ENCODE measurements around the gene SPDYC.
A peak's percentile ranks its signal among the peaks of the same experiment; 100 is the strongest.

SPDYC gene

GRCh38 chr11:65170058-65170534 lies at the start of gene SPDYC:
SPDYC (plus strand) TSS chr11:65170233; CDS start chr11:65171358, 1,125 bp downstream.
- H3K9ac ChIP-seq (ENCODE audit: low read depth in 1 of 2, low read length in 2 of 2): no peak within 1 kb of the TSS
- no peaks in the 10 kb centered on the region for H3K36me3 ChIP-seq (ENCODE audit: control insufficient read depth in 2 of 2, insufficient read depth in 2 of 2, low read length in 2 of 2)
- H3K4me1 ChIP-seq (ENCODE audit: control insufficient read depth in 2 of 2, insufficient read depth in 2 of 2, low read length in 2 of 2): peaks cover 7% of the 10 kb centered on the region in 2 donors
- H3K27me3 ChIP-seq (ENCODE audit: control insufficient read depth in 2 of 2, insufficient read depth in 2 of 2, low read length in 2 of 2): no peaks in the 10 kb centered on the region
- no peak within 1 kb of the TSS for H3K4me3 ChIP-seq (ENCODE audit: low read length in 2 of 2)
- H3K27ac ChIP-seq (ENCODE audit: low read depth in 2 of 2, low read length in 2 of 2): no peak within 1 kb of the TSS
- H3K9me3 ChIP-seq (ENCODE audit: control insufficient read depth in 2 of 2, low read length in 2 of 2): no peaks in the 10 kb centered on the region

DNA sequence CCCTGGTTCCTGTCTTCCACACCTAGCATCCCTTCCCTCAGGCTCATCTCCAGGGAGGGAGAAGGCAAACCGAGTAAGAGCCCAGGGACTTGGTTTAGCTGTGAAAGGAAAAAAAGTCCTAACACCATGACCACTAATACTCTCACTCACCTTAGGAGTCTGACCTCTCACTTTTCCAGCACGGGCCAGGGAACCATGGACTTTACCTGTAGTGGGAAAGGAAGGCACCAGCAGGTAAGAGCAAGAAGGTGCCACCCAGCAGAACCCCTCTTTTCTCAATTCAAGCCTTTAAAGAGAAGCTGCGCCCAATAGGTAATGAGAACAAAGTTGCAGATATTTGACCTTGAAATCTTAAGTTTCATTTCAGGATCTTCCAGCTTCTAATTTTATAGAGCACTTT lies 49.2 kb upstream of the SPDYC start:
- Histone ChIP-seq H3K36me3 (ENCODE audit: control insufficient read depth in 2 of 2, insufficient read depth in 2 of 2, low read length in 2 of 2) (peaks cover 37 to 38% of the 10 kb centered on the region in 2 donors), H3K9me3 (ENCODE audit: control insufficient read depth in 2 of 2, low read length in 2 of 2) (no peaks in the 10 kb centered on the region), H3K4me3 (ENCODE audit: low read length in 2 of 2) (peak overlapping the region; percentile 95 to 98), H3K4me1 (ENCODE audit: control insufficient read depth in 2 of 2, insufficient read depth in 2 of 2, low read length in 2 of 2) (peaks cover 27% of the 10 kb centered on the region in 2 donors), H3K27ac (ENCODE audit: low read depth in 2 of 2, low read length in 2 of 2) (peak overlapping the region; percentile 90 to 94), H3K27me3 (ENCODE audit: control insufficient read depth in 2 of 2, insufficient read depth in 2 of 2, low read length in 2 of 2) (no peaks in the 10 kb centered on the region), H3K9ac (ENCODE audit: low read depth in 1 of 2, low read length in 2 of 2) (peak overlapping the region; percentile 85 to 98)

- Histone ChIP-seq H3K9ac (ENCODE audit: low read depth in 1 of 2, low read length in 2 of 2) (peak overlapping the region; percentile 85 to 98), H3K9me3 (ENCODE audit: control insufficient read depth in 2 of 2, low read length in 2 of 2) (no peaks in the 10 kb centered on the region), H3K27me3 (ENCODE audit: control insufficient read depth in 2 of 2, insufficient read depth in 2 of 2, low read length in 2 of 2) (no peaks in the 10 kb centered on the region), H3K4me1 (ENCODE audit: control insufficient read depth in 2 of 2, insufficient read depth in 2 of 2, low read length in 2 of 2) (peaks cover 21% of the 10 kb centered on the region in 2 donors), H3K27ac (ENCODE audit: low read depth in 2 of 2, low read length in 2 of 2) (peak overlapping the region; percentile 90 to 94), H3K36me3 (ENCODE audit: control insufficient read depth in 2 of 2, insufficient read depth in 2 of 2, low read length in 2 of 2) (peaks cover 37 to 44% of the 10 kb centered on the region in 2 donors), H3K4me3 (ENCODE audit: low read length in 2 of 2) (peak overlapping the region; percentile 95 to 98)
Observed at GRCh38 chr11:65121447-65121864, 48.6 kb upstream of the SPDYC start.

GRCh38 chr11:65121865-65122696 lies 48.0 kb upstream of the SPDYC start, which contains the start of the genes FAU and MRPL49:
FAU (minus strand) TSS chr11:65122134; CDS start chr11:65121813, 321 bp downstream.
MRPL49 (plus strand) TSS chr11:65122321; CDS start chr11:65122347, 26 bp downstream.
- H3K4me3 ChIP-seq (ENCODE audit: low read length in 2 of 2): peak within 1 kb of the TSS; percentile 95 to 98
- H3K4me1 ChIP-seq (ENCODE audit: control insufficient read depth in 2 of 2, insufficient read depth in 2 of 2, low read length in 2 of 2): peaks cover 15 to 16% of the 10 kb centered on the region in 2 donors
- H3K36me3 ChIP-seq (ENCODE audit: control insufficient read depth in 2 of 2, insufficient read depth in 2 of 2, low read length in 2 of 2): peaks cover 44 to 50% of the 10 kb centered on the region in 2 donors
- peak within 1 kb of the TSS; percentile 90 to 94 for H3K27ac ChIP-seq (ENCODE audit: low read depth in 2 of 2, low read length in 2 of 2)
- no peaks in the 10 kb centered on the region for H3K27me3 ChIP-seq (ENCODE audit: control insufficient read depth in 2 of 2, insufficient read depth in 2 of 2, low read length in 2 of 2)
- peak within 1 kb of the TSS; percentile 96 to 98 for H3K9ac ChIP-seq (ENCODE audit: low read depth in 1 of 2, low read length in 2 of 2)
- no peaks in the 10 kb centered on the region for H3K9me3 ChIP-seq (ENCODE audit: control insufficient read depth in 2 of 2, low read length in 2 of 2)

DNA sequence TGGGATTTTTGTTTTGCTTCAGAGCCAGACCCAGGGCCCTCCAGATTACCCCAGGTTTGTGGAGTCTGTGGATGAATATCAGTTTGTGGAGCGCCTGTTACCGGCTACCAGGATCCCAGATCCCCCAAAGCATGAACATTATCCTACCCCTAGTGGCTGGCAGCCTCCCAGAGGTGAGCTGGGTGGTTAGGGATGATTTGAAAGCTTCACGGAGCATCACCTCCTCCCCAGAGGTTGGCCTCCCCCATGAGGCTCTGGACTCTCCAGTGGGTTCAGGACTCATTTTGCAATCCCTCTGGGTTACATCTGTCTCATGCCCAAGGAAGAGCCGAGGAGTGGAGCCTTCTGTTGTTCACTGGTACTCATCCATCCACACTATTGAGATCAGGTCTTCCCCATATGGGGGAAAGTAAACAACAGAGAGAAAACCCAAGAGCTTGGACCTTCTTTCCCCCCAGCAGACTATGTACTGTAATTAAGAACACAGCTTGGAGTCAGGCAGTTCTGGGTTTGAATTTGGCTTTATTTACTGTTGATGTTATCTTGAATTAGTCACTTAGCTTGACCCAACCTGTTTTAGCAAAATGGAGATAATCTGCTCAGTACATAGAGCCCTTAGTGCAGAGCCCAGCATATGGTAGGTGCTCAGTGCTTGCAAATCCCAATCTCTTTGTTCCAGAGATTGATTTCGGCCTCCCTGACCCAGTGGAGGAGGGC lies 45.4 kb upstream of the SPDYC start:
- peaks cover 15 to 16% of the 10 kb centered on the region in 2 donors for H3K4me1 ChIP-seq (ENCODE audit: control insufficient read depth in 2 of 2, insufficient read depth in 2 of 2, low read length in 2 of 2)
- H3K4me3 ChIP-seq (ENCODE audit: low read length in 2 of 2): no peak overlapping the region
- no peak overlapping the region for H3K27ac ChIP-seq (ENCODE audit: low read depth in 2 of 2, low read length in 2 of 2)
- peaks cover 52 to 66% of the 10 kb centered on the region in 2 donors for H3K36me3 ChIP-seq (ENCODE audit: control insufficient read depth in 2 of 2, insufficient read depth in 2 of 2, low read length in 2 of 2)
- no peaks in the 10 kb centered on the region for H3K9me3 ChIP-seq (ENCODE audit: control insufficient read depth in 2 of 2, low read length in 2 of 2)
- no peaks in the 10 kb centered on the region for H3K27me3 ChIP-seq (ENCODE audit: control insufficient read depth in 2 of 2, insufficient read depth in 2 of 2, low read length in 2 of 2)
- no peak overlapping the region for H3K9ac ChIP-seq (ENCODE audit: low read depth in 1 of 2, low read length in 2 of 2)

DNA sequence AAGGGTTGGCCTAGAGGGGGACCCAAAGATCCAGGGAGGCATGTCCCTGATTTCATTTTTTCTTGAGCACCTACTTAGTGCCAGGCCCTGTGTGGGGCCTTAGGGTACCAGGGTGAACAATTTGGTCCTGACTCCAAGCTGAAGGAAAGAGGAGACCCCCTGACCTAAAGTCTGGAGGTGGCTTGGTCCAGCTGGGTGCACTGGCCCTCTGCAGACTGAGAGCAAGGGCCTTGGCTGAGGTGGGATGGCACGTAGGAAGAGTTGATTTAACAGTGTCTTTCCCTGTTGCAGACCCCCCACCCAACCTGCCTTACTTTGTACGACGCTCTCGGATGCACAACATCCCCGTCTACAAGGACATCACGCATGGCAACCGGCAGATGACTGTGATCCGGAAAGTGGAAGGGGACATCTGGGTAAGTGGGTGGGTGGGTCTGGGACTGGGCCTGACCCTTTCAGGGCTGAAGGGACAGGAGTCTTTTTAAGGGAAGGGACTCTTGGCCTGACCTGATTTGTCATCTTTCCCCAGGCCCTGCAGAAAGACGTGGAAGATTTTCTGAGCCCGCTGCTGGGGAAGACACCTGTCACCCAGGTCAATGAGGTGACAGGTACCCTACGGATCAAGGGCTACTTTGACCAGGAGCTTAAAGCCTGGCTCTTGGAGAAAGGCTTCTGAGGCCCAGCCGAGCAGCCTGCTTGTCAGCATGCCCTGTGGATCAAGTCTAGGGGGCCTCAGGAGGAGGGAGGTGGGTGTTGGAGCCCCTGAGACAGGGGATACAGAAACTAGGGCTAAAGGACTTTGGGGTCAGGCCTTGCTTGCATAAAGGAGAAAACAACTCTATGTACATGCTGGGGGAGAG lies 44.6 kb upstream of the SPDYC start:
- Histone ChIP-seq H3K4me1 (ENCODE audit: control insufficient read depth in 2 of 2, insufficient read depth in 2 of 2, low read length in 2 of 2) (peaks cover 15 to 16% of the 10 kb centered on the region in 2 donors), H3K9me3 (ENCODE audit: control insufficient read depth in 2 of 2, low read length in 2 of 2) (no peaks in the 10 kb centered on the region), H3K9ac (ENCODE audit: low read depth in 1 of 2, low read length in 2 of 2) (no peak overlapping the region), H3K36me3 (ENCODE audit: control insufficient read depth in 2 of 2, insufficient read depth in 2 of 2, low read length in 2 of 2) (peaks cover 52 to 66% of the 10 kb centered on the region in 2 donors), H3K27me3 (ENCODE audit: control insufficient read depth in 2 of 2, insufficient read depth in 2 of 2, low read length in 2 of 2) (no peaks in the 10 kb centered on the region), H3K4me3 (ENCODE audit: low read length in 2 of 2) (no peak overlapping the region), H3K27ac (ENCODE audit: low read depth in 2 of 2, low read length in 2 of 2) (no peak overlapping the region)

GRCh38 chr11:65126624-65127274 lies 43.3 kb upstream of the SPDYC start:
- Histone ChIP-seq H3K9ac (ENCODE audit: low read depth in 1 of 2, low read length in 2 of 2) (no peak overlapping the region), H3K36me3 (ENCODE audit: control insufficient read depth in 2 of 2, insufficient read depth in 2 of 2, low read length in 2 of 2) (peaks cover 61 to 74% of the 10 kb centered on the region in 2 donors), H3K27ac (ENCODE audit: low read depth in 2 of 2, low read length in 2 of 2) (no peak overlapping the region), H3K9me3 (ENCODE audit: control insufficient read depth in 2 of 2, low read length in 2 of 2) (no peaks in the 10 kb centered on the region), H3K4me1 (ENCODE audit: control insufficient read depth in 2 of 2, insufficient read depth in 2 of 2, low read length in 2 of 2) (peaks cover 5 to 6% of the 10 kb centered on the region in 2 donors), H3K27me3 (ENCODE audit: control insufficient read depth in 2 of 2, insufficient read depth in 2 of 2, low read length in 2 of 2) (no peaks in the 10 kb centered on the region), H3K4me3 (ENCODE audit: low read length in 2 of 2) (no peak overlapping the region)

DNA sequence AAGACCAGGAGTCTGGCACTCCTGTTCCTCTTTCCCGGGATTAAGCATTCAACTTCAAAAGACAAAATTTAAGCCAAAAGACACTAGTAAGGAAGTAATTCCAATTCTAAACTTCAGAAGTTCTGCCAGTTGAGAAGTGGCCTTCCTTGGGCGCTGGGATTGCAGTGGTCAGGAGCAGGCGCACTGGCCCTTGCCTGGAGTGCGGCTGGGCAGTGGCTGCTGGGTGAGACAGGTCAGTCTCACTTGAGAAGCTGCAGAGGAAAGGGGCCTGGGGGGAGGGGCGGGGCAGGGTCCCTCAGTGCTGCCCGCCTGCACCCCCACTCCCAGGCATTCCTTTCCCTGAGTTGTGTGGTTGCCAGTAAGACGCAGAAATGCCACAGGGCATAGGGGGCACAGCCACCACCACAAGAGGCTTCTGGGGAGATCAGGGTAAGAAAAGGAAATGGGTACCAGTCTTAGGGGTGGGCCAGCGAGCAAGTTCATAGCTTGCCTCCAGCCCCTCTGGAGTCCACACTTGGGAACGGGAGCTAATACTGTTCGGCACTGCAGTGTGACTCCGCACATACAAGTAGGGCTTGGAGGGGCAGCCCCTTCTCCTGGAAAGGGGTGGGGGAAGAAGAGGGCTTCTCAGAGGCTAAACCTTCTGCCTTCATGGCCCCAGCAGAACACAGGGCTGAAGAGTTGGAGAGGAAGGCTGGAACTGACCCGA lies 42.4 kb upstream of the SPDYC start:
- peaks cover 69 to 82% of the 10 kb centered on the region in 2 donors for H3K36me3 ChIP-seq (ENCODE audit: control insufficient read depth in 2 of 2, insufficient read depth in 2 of 2, low read length in 2 of 2)
- no peak overlapping the region for H3K9ac ChIP-seq (ENCODE audit: low read depth in 1 of 2, low read length in 2 of 2)
- no peaks in the 10 kb centered on the region for H3K27me3 ChIP-seq (ENCODE audit: control insufficient read depth in 2 of 2, insufficient read depth in 2 of 2, low read length in 2 of 2)
- no peak overlapping the region for H3K27ac ChIP-seq (ENCODE audit: low read depth in 2 of 2, low read length in 2 of 2)
- no peaks in the 10 kb centered on the region for H3K9me3 ChIP-seq (ENCODE audit: control insufficient read depth in 2 of 2, low read length in 2 of 2)
- H3K4me3 ChIP-seq (ENCODE audit: low read length in 2 of 2): no peak overlapping the region
- H3K4me1 ChIP-seq (ENCODE audit: control insufficient read depth in 2 of 2, insufficient read depth in 2 of 2, low read length in 2 of 2): peaks cover 8 to 9% of the 10 kb centered on the region in 2 donors

Data from mucosa of rectum (tissue), 2 donors.